Measurements from ENCODE around the gene ERICH4. TPM values are rescaled to one million over a fixed set of nuclear protein-coding genes. Genes with fewer than 3 reads are reported as not detected.

ERICH4 gene, protein sequence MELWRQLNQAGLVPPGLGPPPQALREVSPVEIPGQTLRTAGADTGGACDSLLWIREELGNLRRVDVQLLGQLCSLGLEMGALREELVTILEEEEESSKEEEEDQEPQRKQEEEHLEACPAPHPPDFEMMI
- not detected in 2 replicates for total RNA-seq (2014; rRNA removed; shearing (Covaris generic))

DNA sequence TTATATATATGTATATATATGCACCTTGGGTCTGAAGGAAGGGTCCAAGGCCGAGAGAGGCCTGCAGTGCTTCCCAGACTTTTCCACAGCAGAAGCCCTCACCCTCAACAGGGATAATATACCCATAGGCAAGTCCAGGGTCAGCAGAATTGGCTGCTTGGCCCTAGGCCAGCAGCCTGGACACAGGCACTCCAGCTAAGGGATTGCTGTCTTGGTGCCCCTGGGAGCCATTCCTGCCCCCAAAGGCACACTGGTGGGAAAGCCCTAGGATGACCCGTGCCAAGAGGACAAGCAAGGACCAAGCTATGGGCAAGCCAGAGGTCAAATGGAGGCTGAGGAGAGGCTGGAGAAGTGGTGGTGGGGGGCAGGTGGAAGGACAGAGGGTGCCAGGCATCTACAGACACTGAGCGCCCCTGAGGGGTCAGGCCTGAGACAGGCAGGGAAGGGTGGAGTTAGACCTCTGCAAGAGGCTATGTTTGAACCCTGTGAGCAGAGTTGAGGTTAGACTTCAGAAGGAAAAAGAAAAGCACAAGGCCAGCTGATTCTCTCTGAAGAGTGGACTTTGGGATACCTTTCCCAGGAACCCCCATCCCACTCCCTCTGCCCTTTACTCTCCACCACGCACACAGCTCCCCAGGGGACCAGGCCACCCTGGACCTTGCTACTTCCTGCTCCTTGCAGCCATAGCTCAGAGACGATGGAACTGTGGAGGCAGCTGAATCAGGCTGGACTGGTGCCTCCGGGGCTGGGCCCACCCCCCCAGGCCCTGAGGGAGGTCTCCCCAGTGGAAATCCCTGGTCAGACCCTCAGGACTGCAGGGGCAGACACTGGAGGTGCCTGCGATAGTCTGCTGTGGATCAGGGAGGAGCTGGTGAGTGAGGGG, at the start of gene ERICH4:
Gene ERICH4, plus strand, starts transcription at position 684 of the 883 bp plus-strand sequence. Its CDS starts 14 bp downstream, at position 698.
- no peaks in the 10 kb centered on the region for H3K9me3 ChIP-seq (replicated peaks)
- no peak within 1 kb of the TSS for H3K27ac ChIP-seq
- H3K36me3 ChIP-seq = no peaks in the 10 kb centered on the region; the same call in 1 of the 2 replicates
- DNase-seq = no peak
- H3K27me3 ChIP-seq = no peaks in the 10 kb centered on the region; the same call in 1 of the 2 replicates
- H3K4me3 ChIP-seq = no peak within 1 kb of the TSS
- 0 out of 2 replicates have a peak, but pooled peaks cover 2% of the 10 kb centered on the region for H3K4me1 ChIP-seq

DNA sequence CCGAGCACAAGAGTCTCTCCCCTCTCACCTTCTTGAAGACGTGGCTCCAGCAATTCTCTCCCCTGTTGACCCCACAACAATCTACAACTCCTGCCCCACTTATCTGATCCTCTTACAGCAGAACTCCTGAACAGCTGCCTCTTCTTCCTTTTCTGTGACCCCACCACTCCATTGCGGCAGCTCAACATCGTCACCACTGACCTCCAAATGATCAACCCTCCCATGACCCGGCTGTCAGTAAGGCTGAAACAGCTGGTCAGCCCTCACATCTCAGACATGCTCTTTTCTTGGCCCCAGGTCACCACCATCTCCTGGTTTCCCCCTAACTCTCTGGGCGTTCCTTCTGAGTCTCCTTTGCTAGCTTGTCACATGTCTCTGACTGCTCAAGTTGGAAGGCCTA, 47.6 kb upstream of the ERICH4 start:
- Histone ChIP-seq H3K9me3 (replicated peaks) (no peaks in the 10 kb centered on the region), H3K36me3 (peaks cover 22% of the 10 kb centered on the region), H3K27me3 (no peaks in the 10 kb centered on the region), H3K4me1 (peaks cover 7% of the 10 kb centered on the region; the same call in 1 of the 2 replicates), H3K4me3 (no peak overlapping the region), H3K27ac (no peak overlapping the region)
- no peak for DNase-seq

DNA sequence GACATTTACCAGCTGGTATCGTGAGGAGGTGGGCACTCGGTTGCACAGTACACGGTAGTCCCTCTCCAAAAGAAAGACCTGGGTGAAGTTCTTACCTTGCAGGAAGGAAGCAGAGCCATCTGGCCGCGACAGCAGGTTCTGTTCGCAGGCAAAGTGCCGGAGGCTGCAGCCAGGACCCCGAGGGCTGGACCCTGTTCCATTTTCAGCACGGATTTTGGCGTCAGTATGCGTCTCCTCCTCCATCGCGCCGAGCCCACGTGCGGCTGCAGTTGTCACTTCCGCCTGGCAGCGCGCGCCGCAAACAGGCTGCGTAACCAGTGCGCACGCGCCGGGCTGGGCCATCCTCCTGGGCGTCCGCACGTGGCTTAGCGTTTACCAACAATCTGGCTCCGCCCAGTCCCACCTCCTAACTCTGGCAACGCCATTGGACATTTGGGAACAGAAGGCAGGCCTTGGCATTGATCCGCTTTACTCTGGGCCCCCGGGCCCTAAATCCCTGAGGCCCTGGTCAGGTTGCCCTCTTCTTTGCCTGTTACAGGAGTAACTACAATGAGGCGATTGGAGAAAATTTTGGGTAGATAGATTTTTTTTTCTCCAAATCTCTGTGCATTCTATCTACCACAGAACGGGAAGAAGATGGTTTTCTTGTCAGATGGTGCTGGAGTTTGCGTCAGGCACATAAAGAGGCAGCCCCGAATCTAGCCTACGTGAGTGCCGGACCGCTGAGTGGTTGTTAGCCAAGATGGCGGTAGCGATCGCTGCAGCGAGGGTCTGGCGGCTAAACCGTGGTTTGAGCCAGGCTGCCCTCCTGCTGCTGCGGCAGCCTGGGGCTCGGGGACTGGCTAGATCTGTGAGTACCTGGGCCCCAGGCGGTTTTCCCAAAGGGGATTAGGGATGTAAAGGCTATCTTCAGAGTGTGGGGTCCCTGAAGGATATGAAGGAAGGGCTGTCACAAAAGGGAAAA, 45.6 kb upstream of the ERICH4 start, which contains the start of the genes BCKDHA and EXOSC5:
Gene BCKDHA, plus strand, starts transcription at position 733 of the 964 bp plus-strand sequence. Its CDS starts 10 bp downstream, at position 743.
Gene EXOSC5, minus strand, starts transcription at position 274 of the 964 bp plus-strand sequence. Its CDS starts 31 bp downstream, at position 243.
- peak within 1 kb of the TSS; percentile 97 for H3K27ac ChIP-seq
- no peaks in the 10 kb centered on the region for H3K9me3 ChIP-seq (replicated peaks)
- DNase-seq = peak; percentile 100
- H3K27me3 ChIP-seq = no peaks in the 10 kb centered on the region
- H3K4me1 ChIP-seq = peaks cover 7% of the 10 kb centered on the region; the same call in 1 of the 2 replicates
- H3K4me3 ChIP-seq = peak within 1 kb of the TSS; percentile 92
- 0 out of 2 replicates have a peak, but pooled peaks cover 5% of the 10 kb centered on the region for H3K36me3 ChIP-seq

DNA sequence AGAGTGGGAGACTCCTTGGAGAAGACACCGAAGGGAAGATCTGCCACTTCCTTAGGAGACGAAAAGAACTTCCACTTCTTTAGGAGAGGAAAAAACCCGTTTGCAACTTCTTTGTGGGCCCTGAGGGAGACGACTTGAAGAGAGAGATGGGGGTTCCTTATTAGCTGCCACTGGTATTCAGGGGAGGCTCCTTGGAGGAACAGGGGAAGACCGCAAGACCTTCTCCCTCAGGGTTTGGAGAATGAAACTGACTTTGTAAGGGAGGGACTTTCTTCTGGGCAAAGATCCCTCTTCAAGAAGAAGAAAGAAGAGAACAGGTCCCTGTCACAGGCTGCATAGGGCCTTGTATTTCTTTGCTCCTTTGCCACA, 44.9 kb upstream of the ERICH4 start:
- DNase-seq = no peak
- Histone ChIP-seq H3K9me3 (replicated peaks) (no peaks in the 10 kb centered on the region), H3K4me1 (peaks cover 7% of the 10 kb centered on the region; the same call in 1 of the 2 replicates), H3K36me3 (0 out of 2 replicates have a peak, but pooled peaks cover 1% of the 10 kb centered on the region), H3K4me3 (peak overlapping the region; percentile 92), H3K27me3 (no peaks in the 10 kb centered on the region), H3K27ac (peak overlapping the region; percentile 97)

DNA sequence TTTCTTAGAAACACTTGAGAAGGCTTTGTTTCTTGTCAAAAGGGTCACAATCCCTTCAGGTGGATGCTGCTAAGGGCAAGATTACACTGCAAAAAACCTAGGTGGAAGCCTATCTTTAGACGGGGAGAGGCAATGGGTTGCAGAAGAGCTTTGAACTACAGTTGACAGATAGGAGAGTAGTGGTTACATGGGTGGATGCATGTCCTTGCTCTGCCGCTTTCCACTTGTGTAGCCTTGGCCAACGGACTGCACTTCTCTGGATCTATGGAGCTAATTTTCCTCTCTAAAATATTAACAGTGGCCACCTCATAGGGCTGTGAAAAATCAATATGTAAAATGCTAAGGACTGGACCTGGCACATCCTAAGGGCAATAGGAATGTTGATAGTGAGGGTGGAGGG, 44.4 kb upstream of the ERICH4 start:
- no peak for DNase-seq
- Histone ChIP-seq H3K27ac (no peak overlapping the region), H3K9me3 (replicated peaks) (no peaks in the 10 kb centered on the region)

DNA sequence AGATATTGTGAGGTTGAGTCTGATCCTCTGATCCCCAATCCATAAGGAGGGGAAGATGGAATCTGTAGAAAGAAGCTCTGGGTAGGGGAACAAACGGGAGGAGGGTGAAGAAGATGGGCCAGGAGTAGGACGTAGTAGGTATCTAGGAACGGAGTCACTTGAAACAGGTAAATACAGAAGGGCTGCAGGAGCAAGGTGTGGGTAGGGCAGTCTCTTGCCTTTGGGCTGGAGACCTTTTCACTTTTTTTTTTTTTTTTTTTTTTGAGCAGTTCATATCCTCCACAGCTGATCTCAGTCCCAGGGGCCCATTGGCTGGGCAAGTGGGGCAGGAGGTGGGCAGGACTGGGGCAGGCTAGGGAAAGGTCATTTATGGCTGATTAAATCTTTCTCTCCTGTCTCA, 43.9 kb upstream of the ERICH4 start:
- Histone ChIP-seq H3K36me3 (no peaks in the 10 kb centered on the region), H3K27me3 (no peaks in the 10 kb centered on the region), H3K27ac (no peak overlapping the region), H3K4me1 (peaks cover 7% of the 10 kb centered on the region; the same call in 1 of the 2 replicates), H3K4me3 (peak overlapping the region; percentile 92; the same call in 1 of the 2 replicates), H3K9me3 (replicated peaks) (no peaks in the 10 kb centered on the region)
- no peak for DNase-seq

More for the DNA sequence above, 44.4 kb upstream of the ERICH4 start:
- no peaks in the 10 kb centered on the region for H3K36me3 ChIP-seq
- peaks cover 7% of the 10 kb centered on the region; the same call in 1 of the 2 replicates for H3K4me1 ChIP-seq
- H3K27me3 ChIP-seq = no peaks in the 10 kb centered on the region
- peak overlapping the region; percentile 92 for H3K4me3 ChIP-seq

DNA sequence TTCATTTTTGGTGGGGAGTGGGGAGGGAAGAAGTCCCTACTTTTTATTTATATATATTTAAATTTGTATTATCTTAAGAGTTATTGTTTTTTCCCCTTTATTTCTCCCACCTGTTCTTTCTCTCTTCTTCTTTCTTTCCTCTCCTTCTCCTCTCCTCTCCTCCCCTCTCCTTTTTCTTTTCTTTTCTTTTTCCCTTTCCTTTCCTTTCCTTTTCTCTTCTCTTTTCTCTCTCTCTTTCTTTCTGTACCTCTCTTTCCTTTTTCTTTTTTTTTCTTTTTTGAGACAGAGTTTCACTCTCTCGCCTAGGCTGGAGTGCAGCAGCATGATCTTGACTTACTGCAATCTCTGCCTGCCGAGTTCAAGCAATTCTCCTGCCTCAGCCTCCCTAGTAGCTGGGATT, 43.4 kb upstream of the ERICH4 start:
- no peaks in the 10 kb centered on the region for H3K9me3 ChIP-seq (replicated peaks)

DNA sequence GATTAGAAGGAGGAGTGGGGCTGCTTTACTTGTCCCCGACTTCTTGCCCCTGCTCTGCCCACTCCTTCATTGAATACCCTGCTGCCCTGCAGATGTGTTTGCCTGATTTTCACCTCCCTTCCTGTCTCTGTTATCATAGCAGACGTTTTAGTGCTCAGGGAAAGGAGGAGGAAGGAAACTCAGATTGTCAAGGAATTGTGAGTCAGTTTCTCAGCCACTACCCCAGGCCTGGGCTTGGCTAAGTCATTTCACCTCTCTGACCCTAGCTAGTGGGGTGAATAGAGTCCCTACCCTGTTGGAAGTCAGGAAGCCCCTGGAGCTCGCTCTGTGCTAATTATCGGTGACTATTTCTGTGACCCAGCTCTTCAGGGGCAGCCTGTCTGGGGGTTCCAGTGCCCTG, 41.5 kb upstream of the ERICH4 start:
- H3K9me3 ChIP-seq (replicated peaks) = no peaks in the 10 kb centered on the region
- no peak overlapping the region for H3K4me3 ChIP-seq
- no peaks in the 10 kb centered on the region for H3K36me3 ChIP-seq
- no peak for DNase-seq
- H3K27me3 ChIP-seq = no peaks in the 10 kb centered on the region
- H3K27ac ChIP-seq = no peak overlapping the region
- peaks cover 7% of the 10 kb centered on the region; the same call in 1 of the 2 replicates for H3K4me1 ChIP-seq

More for the DNA sequence above, 43.4 kb upstream of the ERICH4 start:
- no peak for DNase-seq
- H3K36me3 ChIP-seq = no peaks in the 10 kb centered on the region
- H3K4me3 ChIP-seq = no peak overlapping the region
- H3K27ac ChIP-seq = no peak overlapping the region
- H3K27me3 ChIP-seq = no peaks in the 10 kb centered on the region
- peaks cover 7% of the 10 kb centered on the region; the same call in 1 of the 2 replicates for H3K4me1 ChIP-seq

DNA sequence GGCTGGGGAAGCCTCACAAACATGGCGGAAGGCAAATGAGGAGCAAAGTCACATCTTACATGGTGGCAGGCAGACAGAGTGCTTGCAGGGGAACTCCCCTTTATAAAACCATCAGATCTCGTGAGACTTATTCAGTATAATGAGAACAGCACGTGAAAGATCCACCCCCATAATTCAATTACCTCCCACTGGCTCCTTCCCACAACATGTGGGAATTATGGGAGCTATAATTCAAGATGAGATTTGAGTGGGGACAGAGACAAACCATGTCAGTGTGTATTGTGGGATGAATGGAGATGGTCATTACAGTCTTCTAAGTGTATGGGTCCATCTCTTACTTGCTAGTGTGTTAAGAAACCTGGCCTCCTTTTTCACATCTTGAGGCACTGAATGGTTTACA, 40.9 kb upstream of the ERICH4 start:
- Histone ChIP-seq H3K9me3 (replicated peaks) (no peaks in the 10 kb centered on the region), H3K27ac (no peak overlapping the region), H3K27me3 (no peaks in the 10 kb centered on the region), H3K36me3 (no peaks in the 10 kb centered on the region), H3K4me3 (no peak overlapping the region), H3K4me1 (peaks cover 7% of the 10 kb centered on the region; the same call in 1 of the 2 replicates)
- DNase-seq = no peak

DNA sequence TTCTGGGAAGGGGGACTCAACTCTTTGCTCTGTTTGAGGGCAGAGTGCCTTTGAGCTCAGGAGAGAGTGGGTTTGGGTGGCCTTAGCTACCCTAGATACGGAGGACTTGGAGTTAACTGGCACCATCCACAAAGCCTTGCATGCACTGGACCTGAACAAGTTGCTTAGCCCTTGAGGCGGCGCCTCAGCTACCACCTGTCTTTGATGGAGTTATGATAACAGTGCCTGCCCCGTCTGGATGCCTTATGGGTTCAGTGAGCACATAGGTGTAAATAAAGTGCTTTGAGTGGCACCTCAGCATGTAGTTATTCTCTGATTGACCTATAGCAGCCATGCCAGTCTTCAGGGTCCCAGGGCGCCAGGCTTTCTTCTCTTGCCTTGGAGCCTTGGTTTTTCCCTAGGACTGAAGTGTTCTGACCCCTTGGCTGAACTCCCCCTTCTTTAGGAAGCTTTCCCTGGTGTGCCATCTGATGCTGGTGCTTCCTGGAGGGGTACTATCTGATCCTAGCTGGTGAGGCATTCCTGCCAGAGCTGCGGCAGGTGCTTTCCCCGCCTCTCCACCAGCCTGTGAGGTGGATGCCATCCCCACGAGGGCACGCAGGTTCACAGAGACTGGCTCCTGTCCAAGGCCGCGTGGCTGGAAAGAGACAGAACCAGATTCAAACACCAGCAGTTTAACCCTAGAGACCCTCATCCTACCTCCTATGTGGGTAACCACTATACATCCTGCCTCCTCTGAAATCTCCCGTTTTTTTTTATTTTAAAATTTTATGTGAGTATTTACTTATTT, 39.6 kb upstream of the ERICH4 start:
- no peak overlapping the region for H3K27ac ChIP-seq
- H3K36me3 ChIP-seq = no peaks in the 10 kb centered on the region
- H3K9me3 ChIP-seq (replicated peaks) = no peaks in the 10 kb centered on the region
- no peak for DNase-seq
- no peaks in the 10 kb centered on the region for H3K27me3 ChIP-seq
- H3K4me1 ChIP-seq = peaks cover 6% of the 10 kb centered on the region; the same call in 1 of the 2 replicates
- no peak overlapping the region for H3K4me3 ChIP-seq

DNA sequence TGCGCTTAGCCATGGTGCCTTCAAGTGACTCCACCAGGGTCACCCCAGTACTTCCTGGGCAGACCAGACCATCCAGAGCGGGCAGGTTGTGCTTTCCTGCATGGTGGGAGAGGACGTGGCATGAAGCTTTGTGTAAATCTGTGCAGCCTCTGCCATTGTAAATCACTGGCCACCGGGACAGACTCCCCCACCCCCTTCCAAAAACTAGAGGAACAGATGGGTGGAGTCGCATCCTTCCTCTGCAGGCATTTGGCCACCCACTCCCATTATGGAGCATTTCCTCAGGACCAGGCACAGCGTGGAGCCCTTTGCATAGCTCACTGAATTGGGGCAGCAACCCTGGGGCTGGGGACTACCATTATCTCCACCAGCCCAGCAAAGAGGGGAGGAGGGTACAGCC, 37.2 kb upstream of the ERICH4 start:
- no peak for DNase-seq
- no peaks in the 10 kb centered on the region for H3K27me3 ChIP-seq
- peaks cover 7% of the 10 kb centered on the region for H3K4me1 ChIP-seq
- H3K36me3 ChIP-seq = no peaks in the 10 kb centered on the region
- H3K4me3 ChIP-seq = no peak overlapping the region
- no peak overlapping the region for H3K27ac ChIP-seq
- no peaks in the 10 kb centered on the region for H3K9me3 ChIP-seq (replicated peaks)

DNA sequence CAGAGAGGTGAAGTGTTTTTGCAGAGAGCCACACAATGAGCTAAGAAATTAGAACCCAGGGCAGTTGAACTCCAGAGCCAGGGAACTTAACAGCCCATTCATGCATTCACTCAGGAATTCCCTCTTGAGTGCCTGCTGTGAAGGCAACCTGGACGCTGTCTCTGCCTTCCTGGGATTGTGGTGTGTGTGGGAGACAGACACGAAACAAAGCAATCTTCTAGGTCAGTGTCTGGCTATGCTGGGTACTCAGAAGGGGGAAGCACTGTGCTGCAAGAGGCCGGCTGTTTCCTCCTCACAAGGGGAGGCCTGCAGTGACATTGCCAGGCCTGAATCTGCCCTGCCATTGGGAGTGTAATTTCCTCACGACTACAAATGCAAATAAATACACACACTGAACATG, 35.7 kb upstream of the ERICH4 start:
- Histone ChIP-seq H3K36me3 (no peaks in the 10 kb centered on the region), H3K4me3 (no peak overlapping the region), H3K9me3 (replicated peaks) (no peaks in the 10 kb centered on the region), H3K4me1 (peaks cover 7% of the 10 kb centered on the region), H3K27me3 (no peaks in the 10 kb centered on the region), H3K27ac (no peak overlapping the region)
- DNase-seq = no peak

DNA sequence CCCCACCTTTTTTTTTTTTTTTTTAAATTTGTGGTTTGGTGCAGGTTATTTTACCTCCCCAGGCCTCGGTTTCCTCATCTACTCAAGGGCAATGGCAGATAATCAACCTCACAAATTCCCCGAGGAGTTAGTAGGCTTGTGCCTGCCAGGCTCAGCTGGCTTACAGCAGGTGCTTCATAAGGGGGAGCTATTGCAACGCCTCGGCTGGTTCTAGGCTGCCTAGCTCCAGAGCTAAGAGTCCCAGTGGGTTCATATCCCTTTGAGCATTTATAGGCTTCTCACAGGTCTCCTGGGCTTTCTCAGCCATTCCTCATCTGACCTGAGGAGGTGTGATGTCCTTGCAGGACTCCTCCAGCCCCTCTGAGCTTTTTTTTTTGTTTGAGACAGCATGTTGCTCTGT, 34.7 kb upstream of the ERICH4 start:
- H3K27me3 ChIP-seq = no peaks in the 10 kb centered on the region
- DNase-seq = no peak
- no peaks in the 10 kb centered on the region for H3K9me3 ChIP-seq (replicated peaks)
- no peaks in the 10 kb centered on the region for H3K36me3 ChIP-seq
- H3K4me3 ChIP-seq = no peak overlapping the region
- peaks cover 8% of the 10 kb centered on the region for H3K4me1 ChIP-seq
- H3K27ac ChIP-seq = no peak overlapping the region
